ENCODE results near the gene TSPO2. TPM values are rescaled to one million over a fixed set of nuclear protein-coding genes. Genes with fewer than 3 reads are reported as not detected.

Gene TSPO2
- total RNA-seq, 1 experiment from 2014 or later = not detected

DNA sequence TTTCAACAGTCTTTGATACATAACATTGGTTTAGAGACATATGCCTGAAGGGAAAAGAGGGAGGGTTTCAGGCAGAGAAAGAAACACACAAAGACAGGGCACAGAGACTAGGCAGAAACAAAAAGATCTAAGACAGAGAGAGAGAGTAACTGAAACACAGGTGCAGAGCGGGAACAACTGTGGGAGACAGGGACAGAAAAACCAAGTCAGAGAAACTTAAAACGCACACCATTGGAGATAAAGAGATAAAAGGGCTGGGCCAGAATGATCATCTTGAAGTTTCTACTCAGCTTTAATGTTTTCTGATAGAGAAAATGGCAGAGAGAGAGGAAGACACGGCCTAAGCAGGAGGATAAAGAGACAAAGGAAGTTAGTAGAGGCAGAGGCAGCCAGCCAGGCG is 15.0 kb upstream of the TSPO2 start:
- Histone ChIP-seq H2AFZ (ENCODE audit: low read depth, low read length, poor library complexity, severe bottlenecking) (no peak overlapping the region), H3K4me2 (ENCODE audit: low read length) (peak overlapping the region; percentile 86), H3K9ac (ENCODE audit: low read length) (peak overlapping the region; percentile 46), H3K9me3 (ENCODE audit: control insufficient read depth in 1 of 2, insufficient read depth in 1 of 2, low read depth in 1 of 2, low read length in 2 of 2) (no peaks in the 10 kb centered on the region), H3K4me1 (ENCODE audit: control insufficient read depth in 1 of 2, insufficient read depth in 2 of 2, low read length in 2 of 2) (peaks cover 11 to 20% of the 10 kb centered on the region in 2 experiments), H3K9me2 (ENCODE audit: insufficient read depth) (no peaks in the 10 kb centered on the region), H3K27me3 (ENCODE audit: insufficient read depth, low read length) (no peaks in the 10 kb centered on the region), H3K4me3 (replicated peaks in 1 of 2; ENCODE audit: low read depth in 1 of 2, low read length in 2 of 2) (peak overlapping the region; percentile 48 to 58), H3K27ac (ENCODE audit: low read depth, low read length) (no peak overlapping the region), H3K36me3 (ENCODE audit: control insufficient read depth in 1 of 2, insufficient read depth in 2 of 2, low read length in 2 of 2) (no peaks in the 10 kb centered on the region), H4K20me1 (ENCODE audit: insufficient read depth) (no peaks in the 10 kb centered on the region), H3K79me2 (ENCODE audit: insufficient read depth, low read length) (no peaks in the 10 kb centered on the region)
- intact Hi-C loops (cut with micrococcal nuclease) = loop anchor here (1.0 to 10.0 kb wide), 5 partner anchors 21 to 1042 kb away; no protein-coding TSS in a partner anchor
- ChIA-PET POLR2A (interaction anchor here (1.0 to 1.4 kb wide), 2 partner anchors 9 to 133 kb away, joined by 3 to 5 read pairs; no protein-coding TSS in a partner anchor), RAD21 (ENCODE audit: low non-redundant PET in 1 of 2, low total read pairs in 2 of 2, uncharacterized antibody in 2 of 2, unreplicated experiment in 2 of 2) (interaction anchor here in 1 of 2 experiments (0.6 to 1.3 kb wide), 3 partner anchors 133 to 551 kb away, joined by 3 to 7 read pairs (median 4); no protein-coding TSS in a partner anchor), CTCF (interaction anchor here (0.7 to 2.8 kb wide), 15 partner anchors 9 to 699 kb away, joined by 3 to 25 read pairs (median 6); partner anchors contain the start of genes NFYA and UNC5CL)
- BruUV-seq (replicated peaks) = TSS peak; percentile 34
- ATAC-seq (no peak), DNase-seq (ENCODE audit: low read depth, low spot score) (no peak)
- TF ChIP-seq, protein P1, sequence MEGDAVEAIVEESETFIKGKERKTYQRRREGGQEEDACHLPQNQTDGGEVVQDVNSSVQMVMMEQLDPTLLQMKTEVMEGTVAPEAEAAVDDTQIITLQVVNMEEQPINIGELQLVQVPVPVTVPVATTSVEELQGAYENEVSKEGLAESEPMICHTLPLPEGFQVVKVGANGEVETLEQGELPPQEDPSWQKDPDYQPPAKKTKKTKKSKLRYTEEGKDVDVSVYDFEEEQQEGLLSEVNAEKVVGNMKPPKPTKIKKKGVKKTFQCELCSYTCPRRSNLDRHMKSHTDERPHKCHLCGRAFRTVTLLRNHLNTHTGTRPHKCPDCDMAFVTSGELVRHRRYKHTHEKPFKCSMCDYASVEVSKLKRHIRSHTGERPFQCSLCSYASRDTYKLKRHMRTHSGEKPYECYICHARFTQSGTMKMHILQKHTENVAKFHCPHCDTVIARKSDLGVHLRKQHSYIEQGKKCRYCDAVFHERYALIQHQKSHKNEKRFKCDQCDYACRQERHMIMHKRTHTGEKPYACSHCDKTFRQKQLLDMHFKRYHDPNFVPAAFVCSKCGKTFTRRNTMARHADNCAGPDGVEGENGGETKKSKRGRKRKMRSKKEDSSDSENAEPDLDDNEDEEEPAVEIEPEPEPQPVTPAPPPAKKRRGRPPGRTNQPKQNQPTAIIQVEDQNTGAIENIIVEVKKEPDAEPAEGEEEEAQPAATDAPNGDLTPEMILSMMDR (IDR thresholded peaks at IDR 0.05 in 2 of 3, conservative IDR thresholded peaks at IDR 0.05 in 1 of 3; ENCODE audit: borderline replicate concordance in 1 of 3, insufficient read depth in 1 of 3, low read depth in 2 of 3, low read length in 2 of 3) = no peak
- TF ChIP-seq FOSL1 (IDR thresholded peaks at IDR 0.05; ENCODE audit: low read depth) (no peak), RAD21 (IDR thresholded peaks at IDR 0.05; ENCODE audit: low read depth) (no peak), SP1 (IDR thresholded peaks at IDR 0.05; ENCODE audit: low read depth) (no peak), JUND (IDR thresholded peaks at IDR 0.05) (no peak), CEBPB (IDR thresholded peaks at IDR 0.05; ENCODE audit: low read depth) (no peak), EGR1 (IDR thresholded peaks at IDR 0.05; ENCODE audit: low read depth) (no peak), EZH2phosphoT487 (IDR thresholded peaks at IDR 0.05; ENCODE audit: borderline replicate concordance) (no peak), CBX3 (IDR thresholded peaks at IDR 0.05; ENCODE audit: low read depth) (no peak), SRF (IDR thresholded peaks at IDR 0.05; ENCODE audit: low read depth) (no peak), ZNF274 (IDR thresholded peaks at IDR 0.05; ENCODE audit: low read depth, low read length) (no peak), EZH2 (IDR thresholded peaks at IDR 0.05) (no peak), YY1 (IDR thresholded peaks at IDR 0.05; ENCODE audit: extremely low read depth, insufficient replicate concordance, low read depth, low read length) (no peak)
- TF ChIP-seq, protein P2, sequence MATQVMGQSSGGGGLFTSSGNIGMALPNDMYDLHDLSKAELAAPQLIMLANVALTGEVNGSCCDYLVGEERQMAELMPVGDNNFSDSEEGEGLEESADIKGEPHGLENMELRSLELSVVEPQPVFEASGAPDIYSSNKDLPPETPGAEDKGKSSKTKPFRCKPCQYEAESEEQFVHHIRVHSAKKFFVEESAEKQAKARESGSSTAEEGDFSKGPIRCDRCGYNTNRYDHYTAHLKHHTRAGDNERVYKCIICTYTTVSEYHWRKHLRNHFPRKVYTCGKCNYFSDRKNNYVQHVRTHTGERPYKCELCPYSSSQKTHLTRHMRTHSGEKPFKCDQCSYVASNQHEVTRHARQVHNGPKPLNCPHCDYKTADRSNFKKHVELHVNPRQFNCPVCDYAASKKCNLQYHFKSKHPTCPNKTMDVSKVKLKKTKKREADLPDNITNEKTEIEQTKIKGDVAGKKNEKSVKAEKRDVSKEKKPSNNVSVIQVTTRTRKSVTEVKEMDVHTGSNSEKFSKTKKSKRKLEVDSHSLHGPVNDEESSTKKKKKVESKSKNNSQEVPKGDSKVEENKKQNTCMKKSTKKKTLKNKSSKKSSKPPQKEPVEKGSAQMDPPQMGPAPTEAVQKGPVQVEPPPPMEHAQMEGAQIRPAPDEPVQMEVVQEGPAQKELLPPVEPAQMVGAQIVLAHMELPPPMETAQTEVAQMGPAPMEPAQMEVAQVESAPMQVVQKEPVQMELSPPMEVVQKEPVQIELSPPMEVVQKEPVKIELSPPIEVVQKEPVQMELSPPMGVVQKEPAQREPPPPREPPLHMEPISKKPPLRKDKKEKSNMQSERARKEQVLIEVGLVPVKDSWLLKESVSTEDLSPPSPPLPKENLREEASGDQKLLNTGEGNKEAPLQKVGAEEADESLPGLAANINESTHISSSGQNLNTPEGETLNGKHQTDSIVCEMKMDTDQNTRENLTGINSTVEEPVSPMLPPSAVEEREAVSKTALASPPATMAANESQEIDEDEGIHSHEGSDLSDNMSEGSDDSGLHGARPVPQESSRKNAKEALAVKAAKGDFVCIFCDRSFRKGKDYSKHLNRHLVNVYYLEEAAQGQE (IDR thresholded peaks at IDR 0.05; ENCODE audit: low read depth) = no peak
- TF ChIP-seq, protein P3, sequence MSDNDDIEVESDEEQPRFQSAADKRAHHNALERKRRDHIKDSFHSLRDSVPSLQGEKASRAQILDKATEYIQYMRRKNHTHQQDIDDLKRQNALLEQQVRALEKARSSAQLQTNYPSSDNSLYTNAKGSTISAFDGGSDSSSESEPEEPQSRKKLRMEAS (IDR thresholded peaks at IDR 0.05) = no peak
- TF ChIP-seq, protein P4, sequence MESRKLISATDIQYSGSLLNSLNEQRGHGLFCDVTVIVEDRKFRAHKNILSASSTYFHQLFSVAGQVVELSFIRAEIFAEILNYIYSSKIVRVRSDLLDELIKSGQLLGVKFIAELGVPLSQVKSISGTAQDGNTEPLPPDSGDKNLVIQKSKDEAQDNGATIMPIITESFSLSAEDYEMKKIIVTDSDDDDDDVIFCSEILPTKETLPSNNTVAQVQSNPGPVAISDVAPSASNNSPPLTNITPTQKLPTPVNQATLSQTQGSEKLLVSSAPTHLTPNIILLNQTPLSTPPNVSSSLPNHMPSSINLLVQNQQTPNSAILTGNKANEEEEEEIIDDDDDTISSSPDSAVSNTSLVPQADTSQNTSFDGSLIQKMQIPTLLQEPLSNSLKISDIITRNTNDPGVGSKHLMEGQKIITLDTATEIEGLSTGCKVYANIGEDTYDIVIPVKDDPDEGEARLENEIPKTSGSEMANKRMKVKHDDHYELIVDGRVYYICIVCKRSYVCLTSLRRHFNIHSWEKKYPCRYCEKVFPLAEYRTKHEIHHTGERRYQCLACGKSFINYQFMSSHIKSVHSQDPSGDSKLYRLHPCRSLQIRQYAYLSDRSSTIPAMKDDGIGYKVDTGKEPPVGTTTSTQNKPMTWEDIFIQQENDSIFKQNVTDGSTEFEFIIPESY (IDR thresholded peaks at IDR 0.05; ENCODE audit: extremely low read depth, insufficient replicate concordance, low read length) = no peak
